Activated CD8-positive, alpha-beta T cell treated with anti-CD3 and anti-CD28 coated beads for 36 hours (primary cell): ENCODE measurements around the gene GPR82. TPM values are rescaled to one million over a fixed set of nuclear protein-coding genes. Genes with fewer than 3 reads are reported as not detected.

Source experiments
- ATAC-seq: fragments of 200-7000 bp; cut with Tn5 transposase; one replicate; pipeline ENCODE4 v1.10.0; 2021; ENCODE audit warnings: mild to moderate bottlenecking, moderate library complexity
- CTCF ChIA-PET: fragments of 350-600 bp; sonication (Branson Sonifier 250); formaldehyde crosslinking; loops from one replicate; lab custom pipeline; 2021; ENCODE audit warnings: antibody characterized with exemption; lab: Charles Lee
- POLR2A ChIA-PET: fragments of 350-600 bp; sonication (Branson Sonifier 250); formaldehyde crosslinking; loops from one replicate; lab custom pipeline; 2021; ENCODE audit warnings: antibody characterized with exemption; lab: Charles Lee
- DNase-seq: peaks from one replicate; pipeline ENCODE4 v3.0.0-alpha.2; 2020
- H3K27ac Mint-ChIP-seq: one replicate; pipeline ENCODE4 v1.8.0; 2021; ENCODE audit warnings: mild to moderate bottlenecking, mixed read lengths
- H3K27me3 Mint-ChIP-seq: one replicate; pipeline ENCODE4 v1.8.0; 2021; ENCODE audit warnings: mixed read lengths
- H3K36me3 Mint-ChIP-seq: one replicate; pipeline ENCODE4 v1.8.0; 2021; ENCODE audit warnings: low read depth, mixed read lengths
- H3K4me1 Mint-ChIP-seq: one replicate; pipeline ENCODE4 v1.8.0; 2021; ENCODE audit warnings: low read depth, mixed read lengths
- H3K4me3 Mint-ChIP-seq: one replicate; pipeline ENCODE4 v1.8.0; 2021; ENCODE audit warnings: mild to moderate bottlenecking, moderate library complexity, mixed read lengths
- H3K9me3 Mint-ChIP-seq: one replicate; pipeline ENCODE4 v1.8.0; 2021; ENCODE audit warnings: mixed read lengths
- CTCF ChIP-seq: fragments of 200-600 bp; IDR thresholded peaks from one replicate; pipeline ENCODE4 v1.8.0; 2022; ENCODE audit warnings: antibody characterized with exemption, mild to moderate bottlenecking
- intact Hi-C: fragments of 100-400 bp; cut with micrococcal nuclease; formaldehyde crosslinking; loops from one replicate; pipeline ENCODE4 v1.10.0; 2022
- total RNA-seq, 2 experiments: library from RNA; stranded (reverse); gene quantifications; one replicate each; pipeline ENCODE4 v1.2.3, GENCODE V29; 2021

The GPR82 gene
- total RNA-seq, 2 experiments from 2014 or later = 0.11 to 0.38 TPM

GRCh38 chrX:41686788-41687187 is 37.2 kb upstream of the GPR82 start:
- no peak overlapping the region for H3K4me3 Mint-ChIP-seq
- intact Hi-C loops = no loop called here
- H3K27me3 Mint-ChIP-seq = no peaks in the 10 kb centered on the region
- no peaks in the 10 kb centered on the region for H3K36me3 Mint-ChIP-seq
- POLR2A ChIA-PET = no interaction called here
- ATAC-seq (peak; percentile 55), DNase-seq (no peak)
- CTCF ChIA-PET = interaction anchor here (0.9 kb wide), 1 partner anchor 21 kb away, joined by 4 read pairs; no protein-coding TSS in a partner anchor
- no peaks in the 10 kb centered on the region for H3K9me3 Mint-ChIP-seq
- no peak overlapping the region for H3K27ac Mint-ChIP-seq
- peaks cover 29% of the 10 kb centered on the region for H3K4me1 Mint-ChIP-seq
- no peak for TF ChIP-seq CTCF

GRCh38 chrX:41688156-41688555 is 35.8 kb upstream of the GPR82 start:
- no peak for TF ChIP-seq CTCF
- H3K4me1 Mint-ChIP-seq = peaks cover 38% of the 10 kb centered on the region
- ChIA-PET CTCF (interaction anchor here (0.6 kb wide), 1 partner anchor 392 kb away, joined by 3 read pairs; no protein-coding TSS in a partner anchor), POLR2A (no interaction called here)
- peak overlapping the region; percentile 40 for H3K4me3 Mint-ChIP-seq
- no peaks in the 10 kb centered on the region for H3K27me3 Mint-ChIP-seq
- no peak overlapping the region for H3K27ac Mint-ChIP-seq
- H3K9me3 Mint-ChIP-seq = no peaks in the 10 kb centered on the region
- no peak for DNase-seq
- intact Hi-C loops = no loop called here
- H3K36me3 Mint-ChIP-seq = no peaks in the 10 kb centered on the region
- no peak for ATAC-seq

- DNase-seq = peak; percentile 59
- ChIA-PET POLR2A (no interaction called here), CTCF (no interaction called here)
- Mint-ChIP-seq H3K4me3 (peak within 1 kb of the TSS; percentile 40), H3K27me3 (no peaks in the 10 kb centered on the region), H3K27ac (peak within 1 kb of the TSS; percentile 49), H3K9me3 (no peaks in the 10 kb centered on the region), H3K4me1 (peaks cover 44% of the 10 kb centered on the region), H3K36me3 (no peaks in the 10 kb centered on the region)
- peak; percentile 64 for ATAC-seq
- intact Hi-C loops = no loop called here
- TF ChIP-seq CTCF = no peak
Observed at GRCh38 chrX:41688835-41689234, 35.1 kb upstream of the GPR82 start, which contains the start of gene GPR34. TSS of gene GPR34 (plus strand) at chrX:41688973. CDS start at chrX:41695634, 6,661 bp downstream.

GRCh38 chrX:41689711-41690110 is 34.3 kb upstream of the GPR82 start:
- ATAC-seq (no peak), DNase-seq (no peak)
- intact Hi-C loops = no loop called here
- Mint-ChIP-seq H3K4me1 (peaks cover 50% of the 10 kb centered on the region), H3K27me3 (no peaks in the 10 kb centered on the region), H3K27ac (no peak overlapping the region), H3K9me3 (no peaks in the 10 kb centered on the region), H3K4me3 (no peak overlapping the region), H3K36me3 (peaks cover 3% of the 10 kb centered on the region)
- TF ChIP-seq CTCF = no peak
- POLR2A ChIA-PET = no interaction called here
- CTCF ChIA-PET = no interaction called here

- intact Hi-C loops = no loop called here
- ChIA-PET CTCF (no interaction called here), POLR2A (no interaction called here)
- peak overlapping the region; percentile 34 for H3K27ac Mint-ChIP-seq
- H3K4me1 Mint-ChIP-seq = peaks cover 54% of the 10 kb centered on the region
- peaks cover 11% of the 10 kb centered on the region for H3K36me3 Mint-ChIP-seq
- H3K4me3 Mint-ChIP-seq = no peak overlapping the region
- no peak for TF ChIP-seq CTCF
- DNase-seq (no peak), ATAC-seq (no peak)
- no peaks in the 10 kb centered on the region for H3K27me3 Mint-ChIP-seq
- H3K9me3 Mint-ChIP-seq = peaks cover 2% of the 10 kb centered on the region
Observed at GRCh38 chrX:41692162-41692749, 31.7 kb upstream of the GPR82 start.
